Memory B cell (primary cell): ENCODE results near the gene P2RY4.
"Not testable (repeated sequence)": the region's sequence is repeated elsewhere in the genome, so short reads cannot be mapped to it uniquely, and the experiment has no call there.

Experiments
- ATAC-seq: fragments of 150-1000 bp; cut with Tn5 transposase; 2 replicates; pipeline ENCODE4 v1.10.0; 2021; ENCODE audit warnings: low read depth, mild to moderate bottlenecking, moderate library complexity
- DNase-seq, 2 donors: peaks; one replicate each; pipeline ENCODE4 v3.0.0; 2022; ENCODE audit warnings: low spot score in 2 of 2
- H3K27ac Mint-ChIP-seq: one replicate; pipeline ENCODE4 v1.8.0; 2022; ENCODE audit warnings: mild to moderate bottlenecking, moderate library complexity, mixed read lengths
- H3K27me3 Mint-ChIP-seq: one replicate; pipeline ENCODE4 v1.8.0; 2022; ENCODE audit warnings: mixed read lengths
- H3K36me3 Mint-ChIP-seq: one replicate; pipeline ENCODE4 v1.8.0; 2022; ENCODE audit warnings: mild to moderate bottlenecking, mixed read lengths
- H3K4me1 Mint-ChIP-seq: one replicate; pipeline ENCODE4 v1.8.0; 2022; ENCODE audit warnings: mixed read lengths
- H3K4me3 Mint-ChIP-seq: one replicate; pipeline ENCODE4 v1.8.0; 2022; ENCODE audit warnings: mild to moderate bottlenecking, moderate library complexity, mixed read lengths
- H3K9me3 Mint-ChIP-seq: one replicate; pipeline ENCODE4 v1.8.0; 2022; ENCODE audit warnings: mixed read lengths

P2RY4 gene

DNA sequence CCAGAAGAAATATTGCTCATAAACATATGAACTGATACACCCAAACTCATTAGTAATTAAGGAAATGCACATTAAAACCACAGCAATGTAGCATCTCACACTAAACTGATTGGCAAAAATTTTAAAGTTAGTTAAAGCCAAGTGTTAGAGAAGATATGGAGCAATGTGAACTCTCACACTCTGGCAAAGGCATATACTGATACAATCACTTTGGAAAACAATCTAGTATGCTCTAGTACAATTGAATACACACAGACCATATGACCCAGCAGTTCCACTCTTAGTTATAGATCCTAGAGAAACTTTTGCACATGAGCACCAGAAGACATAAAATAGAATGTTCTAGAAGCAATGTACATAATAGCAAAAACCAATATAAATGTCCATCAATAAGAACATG lies 34.0 kb downstream of the P2RY4 start:
- Mint-ChIP-seq H3K4me1 (no peaks in the 10 kb centered on the region), H3K4me3 (no peak overlapping the region), H3K27ac (no peak overlapping the region), H3K27me3 (no peaks in the 10 kb centered on the region), H3K36me3 (no peaks in the 10 kb centered on the region), H3K9me3 (no peaks in the 10 kb centered on the region)
- ATAC-seq: no peak
- DNase-seq: no peak

DNA sequence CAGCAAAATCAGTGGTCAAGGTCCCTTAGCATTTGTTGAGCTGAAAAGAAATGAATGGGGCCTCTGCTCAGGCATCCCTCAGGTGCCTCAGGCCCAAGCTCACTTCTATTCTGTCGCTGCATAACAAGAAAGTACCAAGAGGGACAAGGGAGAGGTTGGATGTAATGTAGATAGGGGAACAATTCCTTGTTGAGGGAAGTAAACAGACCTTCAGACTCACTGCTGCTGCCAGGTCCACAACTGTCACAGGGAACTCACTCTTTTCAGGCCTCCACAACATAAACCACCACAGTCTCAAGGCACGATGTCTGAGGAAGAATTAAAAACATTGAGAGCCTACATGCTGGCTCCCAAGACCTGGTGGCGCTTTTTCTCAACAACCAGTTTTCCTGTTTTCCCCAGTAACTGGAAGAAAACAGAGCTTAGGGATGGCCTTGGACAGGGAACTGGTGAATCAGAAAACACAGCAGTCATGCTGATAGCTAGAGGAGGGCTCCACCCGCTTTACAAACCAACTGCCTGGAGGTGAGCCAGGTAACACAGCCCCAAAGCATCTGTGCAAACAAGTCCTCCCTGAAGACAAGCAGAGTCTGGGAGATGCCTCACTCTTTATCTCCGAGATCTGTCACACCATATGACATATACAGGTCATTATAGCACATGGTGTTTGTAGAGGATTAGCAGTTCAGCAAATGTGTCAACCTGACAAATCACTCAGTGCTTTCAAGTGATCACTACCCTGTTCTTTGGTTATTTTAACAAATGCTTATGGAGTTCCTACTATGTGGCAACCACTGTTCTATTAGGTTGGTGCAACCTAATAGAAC lies 39.9 kb downstream of the P2RY4 start:
- no peak overlapping the region for H3K4me3 Mint-ChIP-seq
- no peaks in the 10 kb centered on the region for H3K36me3 Mint-ChIP-seq
- no peak overlapping the region for H3K27ac Mint-ChIP-seq
- no peaks in the 10 kb centered on the region for H3K27me3 Mint-ChIP-seq
- DNase-seq: no peak
- no peak for ATAC-seq
- H3K4me1 Mint-ChIP-seq: no peaks in the 10 kb centered on the region
- no peaks in the 10 kb centered on the region for H3K9me3 Mint-ChIP-seq

DNA sequence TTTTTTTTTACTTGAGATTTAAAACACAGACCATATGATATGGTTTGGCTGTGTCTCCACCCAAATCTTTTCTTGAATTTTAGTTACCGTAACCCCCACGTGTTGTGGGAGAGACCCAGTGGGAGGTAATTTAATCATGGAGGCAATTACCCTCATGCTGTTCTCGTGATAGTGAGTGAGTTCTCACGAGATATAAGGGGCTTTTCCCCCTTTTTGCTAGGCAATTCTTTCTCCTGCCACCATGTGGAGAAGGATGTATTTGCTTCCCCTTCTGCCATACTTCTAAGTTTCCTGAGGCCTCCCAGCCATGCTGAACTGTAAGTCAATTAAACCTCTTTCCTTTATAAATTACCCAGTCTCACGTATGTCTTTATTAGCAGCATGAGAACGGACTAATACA lies 50.4 kb downstream of the P2RY4 start:
- H3K9me3 Mint-ChIP-seq, H3K27ac Mint-ChIP-seq, H3K4me1 Mint-ChIP-seq, H3K36me3 Mint-ChIP-seq, H3K4me3 Mint-ChIP-seq, DNase-seq, H3K27me3 Mint-ChIP-seq, ATAC-seq: not testable (repeated sequence)

DNA sequence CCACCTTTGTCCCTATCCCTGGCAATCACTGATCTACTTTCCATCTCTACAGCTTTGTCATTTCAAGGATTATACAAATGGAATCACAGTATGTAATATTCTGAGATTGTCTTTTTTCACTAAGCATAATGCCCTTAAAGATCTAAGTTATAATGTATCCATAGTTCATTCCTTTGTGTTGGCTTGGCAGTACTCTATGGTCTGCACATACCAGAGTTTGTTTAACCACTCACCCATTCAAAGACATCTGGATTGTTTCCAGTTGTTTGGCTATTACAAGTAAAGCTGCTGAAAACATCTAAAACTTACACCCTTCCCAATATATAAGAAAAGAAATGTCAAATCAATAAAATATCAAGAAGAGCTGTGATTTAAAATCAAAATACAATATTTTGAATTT lies 51.5 kb downstream of the P2RY4 start:
- DNase-seq (no peak), ATAC-seq (no peak)
- peaks cover 3% of the 10 kb centered on the region for H3K27me3 Mint-ChIP-seq

More for the DNA sequence above, 51.5 kb downstream of the P2RY4 start:
- Mint-ChIP-seq H3K4me3 (no peak overlapping the region), H3K4me1 (no peaks in the 10 kb centered on the region), H3K36me3 (no peaks in the 10 kb centered on the region), H3K9me3 (peaks cover 2% of the 10 kb centered on the region), H3K27ac (no peak overlapping the region)
